Anterior cingulate cortex (tissue), 58 donors: ENCODE results near the gene FER.
"Not testable (repeated sequence)": the region's sequence is repeated elsewhere in the genome, so short reads cannot be mapped to it uniquely, and the experiment has no call there.

Experiments
- DNase-seq, 58 donors: peaks; one replicate each; lab custom pipeline; 2025; lab: John Stamatoyannopoulos, UW

FER gene

GRCh38 chr5:108743846-108744245 is 3.9 kb upstream of the FER start:
- DNase-seq = no peak

DNA sequence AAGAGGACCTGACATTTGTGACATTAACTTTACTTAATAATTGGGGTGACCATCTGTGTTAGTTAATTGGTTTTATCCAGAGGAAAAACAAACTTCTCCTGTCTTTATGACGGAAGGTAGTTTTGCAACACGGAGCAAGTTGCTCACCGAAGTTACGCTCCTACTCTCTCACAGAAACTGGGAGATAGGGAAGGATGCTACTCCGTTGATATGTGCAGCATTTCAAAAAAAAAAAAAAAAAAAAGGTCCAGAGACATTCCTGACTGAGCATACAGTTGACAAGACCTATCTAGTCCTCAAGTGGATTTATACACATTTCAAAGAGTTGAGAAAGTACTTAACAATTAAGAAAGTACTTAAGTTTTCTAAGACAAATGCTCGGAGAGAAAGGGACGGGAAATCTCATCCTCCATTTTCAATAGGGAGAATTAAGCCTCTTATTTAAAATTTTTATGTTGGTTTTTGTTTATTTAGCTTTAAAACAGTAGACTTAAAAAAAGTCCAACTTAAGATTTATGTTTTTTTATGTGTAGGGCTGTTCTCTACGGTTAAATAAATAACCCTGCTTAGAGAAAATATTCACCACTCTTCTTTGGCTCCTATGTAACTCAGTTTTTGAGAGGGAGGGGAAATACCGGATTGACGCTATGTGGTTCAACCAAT is 455 bp upstream of the FER start:
- DNase-seq = no peak

DNA sequence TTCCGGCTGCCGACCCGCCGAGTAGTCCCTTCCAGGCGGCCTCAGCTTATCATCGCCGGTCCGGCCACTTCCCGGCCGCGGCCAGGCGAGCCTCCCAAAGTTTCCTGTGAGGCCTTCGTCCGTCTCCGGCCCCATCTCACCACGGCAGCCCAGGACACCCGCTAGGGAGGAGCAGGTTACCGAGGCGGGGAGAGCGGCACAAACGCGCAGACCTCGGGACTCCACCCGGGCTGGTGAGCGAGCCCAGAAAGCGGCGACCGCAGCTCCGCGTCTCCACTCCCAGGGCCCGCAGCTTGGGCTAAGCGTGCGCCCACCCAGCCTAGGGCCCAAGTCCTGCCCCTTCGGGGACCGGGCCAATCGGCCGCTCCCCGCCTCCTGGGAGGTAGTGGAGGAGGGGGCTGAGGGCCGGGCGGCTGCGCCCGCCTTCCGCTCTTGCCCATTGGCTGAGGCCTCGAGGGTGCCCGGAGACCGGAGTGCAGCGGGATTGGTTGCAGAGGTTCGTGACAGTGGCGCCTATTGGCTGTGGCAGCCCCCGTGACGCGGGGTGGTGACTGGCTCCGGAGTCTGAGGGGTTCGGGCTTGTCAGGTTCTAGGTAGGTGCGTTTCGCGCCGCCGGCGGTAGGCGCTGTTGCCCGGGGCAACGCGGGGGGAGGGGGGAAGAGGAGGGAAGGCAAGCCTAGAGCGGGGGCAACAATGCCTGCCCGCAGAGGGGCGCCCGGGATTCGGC is 867 bp downstream of the FER start:
- peak; percentile 93 to 100 (median 99) for DNase-seq

GRCh38 chr5:108749128-108749861 is 1.6 kb downstream of the FER start:
- DNase-seq = peak in 19 of 58 donors; percentile 34 to 77 (median 59)

GRCh38 chr5:108753331-108753730 is 5.6 kb downstream of the FER start:
- no peak for DNase-seq

DNA sequence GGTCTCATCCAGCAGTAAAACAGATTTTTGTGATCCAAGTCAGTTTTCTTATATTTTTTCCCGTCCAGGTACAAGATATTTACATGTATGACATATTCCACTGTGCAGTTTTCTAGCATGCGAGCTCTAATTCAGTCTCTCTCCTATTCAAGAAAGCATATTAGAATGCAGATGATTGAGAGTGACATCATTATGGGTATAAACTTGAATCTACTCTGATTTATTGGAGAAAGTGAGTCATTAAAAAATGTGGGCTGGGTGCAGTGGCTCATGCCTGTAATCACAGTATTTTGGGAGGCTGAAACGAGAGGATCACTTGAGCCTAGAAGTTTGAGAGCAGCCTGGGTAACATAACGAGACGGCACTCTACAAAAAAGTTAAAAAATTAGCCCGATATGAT is 6.2 kb downstream of the FER start:
- no peak for DNase-seq

DNA sequence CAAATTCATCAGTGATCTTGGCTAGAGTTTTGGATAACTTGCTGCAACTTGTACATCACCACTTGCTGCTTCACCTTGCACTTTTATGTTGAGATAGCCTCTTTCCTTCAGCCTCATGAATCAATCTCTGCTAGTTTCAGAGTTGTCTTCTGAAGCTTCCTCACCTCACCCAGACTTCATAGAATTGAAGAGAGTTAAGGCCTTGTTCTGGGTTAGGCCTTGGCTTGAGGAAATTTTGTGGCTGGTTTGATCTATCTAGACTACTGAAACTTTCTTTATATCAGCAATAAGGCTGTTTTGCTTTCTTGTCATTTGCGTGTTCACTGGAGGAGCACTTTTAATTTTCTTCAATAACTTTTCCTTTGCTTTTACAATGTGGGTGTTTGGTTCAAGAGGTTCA is 12.8 kb downstream of the FER start:
- DNase-seq = no peak

DNA sequence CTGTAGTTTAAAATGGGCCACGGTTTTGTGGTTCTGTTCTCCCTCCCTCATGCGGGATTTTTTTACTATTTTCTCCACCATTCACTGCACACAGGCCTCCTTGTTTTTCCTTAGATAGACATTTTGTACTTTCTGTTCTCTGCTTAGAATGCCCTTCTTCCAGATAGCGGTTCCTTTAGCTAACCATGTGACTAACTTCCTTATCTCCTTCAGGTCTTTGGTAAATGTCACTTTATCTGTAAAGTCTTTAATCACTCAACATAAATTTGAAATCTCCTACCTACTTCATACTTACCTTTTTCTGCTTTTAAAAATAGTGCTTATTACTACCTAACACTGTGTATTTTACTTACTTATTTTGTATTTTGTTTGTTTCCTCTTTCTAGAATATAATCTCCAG is 15.0 kb downstream of the FER start:
- DNase-seq = peak in 1 of 58 donors; percentile 21

GRCh38 chr5:108763222-108763916 is 15.7 kb downstream of the FER start:
- peak in 1 of 58 donors; percentile 22 for DNase-seq

GRCh38 chr5:108765647-108766046 is 17.9 kb downstream of the FER start:
- no peak for DNase-seq

DNA sequence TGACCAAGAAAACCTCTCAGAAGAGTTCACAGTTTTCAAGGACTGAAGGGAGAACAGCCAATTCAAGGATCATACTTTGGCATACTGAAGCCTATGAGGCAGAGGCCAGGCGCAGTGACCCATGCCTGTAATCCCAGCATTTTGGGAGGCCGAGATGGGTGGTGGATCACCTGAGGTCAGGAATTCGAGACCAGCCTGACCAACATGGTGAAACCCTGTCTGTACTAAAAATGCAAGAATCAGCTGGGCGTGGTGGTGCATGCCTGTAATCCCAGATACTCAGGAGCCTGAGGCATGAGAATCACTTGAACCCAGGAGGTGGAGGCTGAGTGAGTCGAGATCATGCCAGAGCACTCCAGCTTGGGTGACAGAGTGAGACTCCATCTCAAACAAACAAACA is 19.2 kb downstream of the FER start:
- not testable (repeated sequence) for DNase-seq

- DNase-seq = no peak
Measured at GRCh38 chr5:108769352-108769751, 21.7 kb downstream of the FER start.

DNA sequence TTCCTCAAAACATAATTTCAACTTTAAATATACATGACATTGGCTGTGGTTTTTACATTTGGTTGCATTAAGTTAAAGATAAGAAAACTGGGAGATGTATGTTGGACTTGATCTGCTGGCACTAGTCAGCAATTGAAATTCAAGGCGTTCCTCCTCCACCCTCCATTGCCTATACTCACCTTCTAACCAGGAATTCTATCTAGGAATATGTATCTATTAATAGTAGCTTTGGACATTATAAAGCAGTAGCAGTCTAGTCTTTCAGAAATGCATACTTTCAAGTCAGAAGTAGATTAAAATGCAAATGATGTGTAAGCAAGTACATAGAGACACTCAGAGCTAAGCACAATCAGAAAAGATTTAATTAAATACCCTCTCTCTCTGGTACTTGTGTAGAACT is 24.9 kb downstream of the FER start:
- no peak for DNase-seq

DNA sequence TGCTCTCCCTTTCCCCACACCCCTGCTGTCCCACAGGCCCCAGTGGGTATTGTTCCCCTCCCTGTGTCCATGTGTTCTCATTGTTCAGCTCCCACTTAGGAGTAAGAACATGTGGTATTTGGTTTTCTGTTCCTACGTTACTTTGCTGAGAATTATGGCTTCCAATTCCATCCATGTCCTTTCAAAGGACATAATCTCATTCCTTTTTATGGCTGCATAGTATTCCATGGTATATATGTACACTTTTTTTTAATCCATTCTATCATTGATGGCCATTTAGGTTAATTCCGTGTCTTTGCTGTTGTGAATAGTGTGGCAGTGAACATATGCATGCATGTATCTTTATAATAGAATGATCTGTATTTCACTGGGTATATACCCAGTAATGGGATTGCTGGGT is 25.6 kb downstream of the FER start:
- no peak for DNase-seq

DNA sequence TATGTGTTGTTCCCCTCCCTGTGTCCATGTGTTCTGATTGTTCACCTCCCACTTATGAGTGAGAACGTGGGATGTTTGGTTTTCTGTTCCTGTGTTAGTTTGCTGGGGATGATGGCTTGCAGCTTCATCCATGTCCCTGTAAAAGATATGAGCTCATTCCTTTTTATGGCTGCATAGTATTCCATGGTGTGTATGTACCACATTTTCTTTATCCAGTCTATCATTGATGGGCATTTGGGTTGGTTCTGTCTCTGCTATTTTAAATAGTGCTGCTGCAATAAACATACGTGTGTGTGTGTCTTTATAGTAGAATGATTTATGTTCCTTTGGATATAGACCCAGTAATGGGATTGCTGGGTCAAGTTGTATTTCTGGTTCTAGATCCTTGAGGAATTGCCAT is 26.4 kb downstream of the FER start:
- DNase-seq = not testable (repeated sequence)

DNA sequence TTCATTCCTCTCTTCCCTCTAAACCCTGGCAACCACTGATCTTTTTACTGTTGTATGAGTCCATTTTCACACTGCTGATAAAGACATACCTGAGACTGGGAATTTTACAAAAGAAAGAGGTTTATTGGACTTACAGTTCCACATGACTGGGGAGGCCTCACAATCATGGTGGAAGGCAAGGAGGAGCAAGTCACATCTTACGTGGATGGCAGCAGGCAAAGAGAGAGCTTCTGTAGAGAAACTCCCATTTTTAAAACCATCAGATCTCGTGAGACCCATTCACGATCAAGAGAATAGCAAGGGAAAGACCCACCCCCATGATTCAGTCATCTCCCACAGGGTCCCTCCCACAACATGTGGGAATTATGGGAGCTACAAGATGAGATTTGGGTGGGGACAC is 29.9 kb downstream of the FER start:
- DNase-seq = not testable (repeated sequence)

GRCh38 chr5:108784577-108784976 is 36.9 kb downstream of the FER start:
- not testable (repeated sequence) for DNase-seq

DNA sequence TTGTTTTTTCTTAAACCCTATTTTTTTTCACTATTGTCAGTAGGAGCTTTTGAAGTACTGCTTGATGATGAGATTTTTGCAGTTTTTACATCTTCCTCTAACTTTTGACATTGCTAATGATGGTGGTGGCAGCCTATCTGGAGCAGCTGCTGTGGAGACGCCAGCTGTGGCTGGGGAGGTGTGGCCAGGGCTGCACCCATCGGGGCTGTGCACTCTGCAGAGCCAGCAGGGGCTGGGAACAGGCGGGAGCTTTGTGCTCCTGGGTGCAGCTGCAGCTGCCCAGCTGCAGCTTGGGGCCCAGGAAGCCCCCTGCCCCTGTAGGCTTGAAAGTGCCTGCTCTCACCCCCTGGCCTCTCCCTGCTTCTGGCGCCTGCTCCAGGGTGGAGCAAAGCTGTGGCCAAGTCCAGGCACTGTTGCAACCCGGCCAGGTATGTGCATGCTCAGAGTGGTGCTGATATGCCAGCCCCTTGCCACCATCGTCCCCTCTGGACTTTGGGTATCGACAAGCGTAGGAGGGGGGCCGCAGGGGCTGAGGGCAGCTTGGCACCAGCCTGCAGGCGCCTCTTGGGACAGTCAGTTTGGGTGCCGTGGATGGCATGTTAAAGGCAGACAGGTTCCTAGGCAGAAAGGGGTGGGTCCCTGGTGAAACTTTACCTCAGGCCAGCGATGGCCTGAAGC is 39.2 kb downstream of the FER start:
- peak in 12 of 58 donors; percentile 5 to 30 (median 10) for DNase-seq

DNA sequence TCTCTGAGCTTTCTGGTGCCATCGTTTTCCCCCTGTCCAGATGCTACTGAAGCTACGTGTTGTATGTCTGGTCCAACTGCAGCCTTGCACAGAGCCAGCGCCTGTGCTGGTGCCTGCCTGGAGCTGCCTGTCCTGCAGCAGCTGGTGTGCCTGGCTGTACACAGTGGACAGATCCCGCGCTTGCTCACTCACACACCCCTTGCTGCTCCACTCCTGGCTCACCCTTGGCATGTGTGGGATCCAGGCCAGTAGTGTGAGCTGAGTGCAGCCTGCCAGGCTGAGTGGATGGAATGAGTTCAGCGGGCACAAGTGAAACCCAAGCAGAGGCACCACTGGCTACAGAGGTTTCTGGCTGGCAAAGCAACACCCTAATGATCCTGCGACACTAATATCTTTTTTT is 40.4 kb downstream of the FER start:
- DNase-seq = peak in 42 of 58 donors; percentile 3 to 78 (median 38)

GRCh38 chr5:108793207-108793606 is 45.5 kb downstream of the FER start:
- no peak for DNase-seq
